CD4-positive, alpha-beta memory T cell (primary cell): ENCODE data around the gene PEF1. TPM values are rescaled to one million over a fixed set of nuclear protein-coding genes. Genes with fewer than 3 reads are reported as not detected.

Experiments
- CTCF ChIA-PET: fragments of 350-600 bp; sonication (Branson Sonifier 250); formaldehyde crosslinking; loops from one replicate; lab custom pipeline; 2021; ENCODE audit warnings: inconsistent platforms; ENCODE audit not compliant: partially characterized antibody; lab: Charles Lee
- POLR2A ChIA-PET: fragments of 350-600 bp; sonication (Branson Sonifier 250); formaldehyde crosslinking; loops from one replicate; lab custom pipeline; 2021; ENCODE audit not compliant: partially characterized antibody; lab: Charles Lee
- DNase-seq, 5 donors: peaks; one replicate each; pipeline versions ENCODE4 v3.0.0 to v3.0.0-alpha.2; 2020 to 2022; ENCODE audit warnings: mixed read lengths in 1 of 5
- H3K27ac ChIP-seq: one replicate; pipeline ENCODE4 v1.7.0; 2013; ENCODE audit warnings: low read depth, low read length
- H3K27me3 ChIP-seq: 2 replicates; pipeline ENCODE4 v1.7.0; 2013; ENCODE audit warnings: mild to moderate bottlenecking, low read length, moderate library complexity; ENCODE audit not compliant: insufficient read depth
- H3K36me3 ChIP-seq: 2 replicates; pipeline ENCODE4 v1.7.0; 2013; ENCODE audit warnings: mild to moderate bottlenecking, low read length, moderate library complexity; ENCODE audit not compliant: insufficient read depth
- H3K4me1 ChIP-seq: 2 replicates; pipeline ENCODE4 v1.7.0; 2013; ENCODE audit warnings: mild to moderate bottlenecking, low read length, moderate library complexity; ENCODE audit not compliant: insufficient read depth
- H3K4me3 ChIP-seq, 2 donors: one replicate each; pipeline ENCODE4 v1.7.0; 2013; ENCODE audit warnings: low read length in 2 of 2, mild to moderate bottlenecking in 1 of 2
- H3K9me3 ChIP-seq, 2 donors: one replicate each; pipeline ENCODE4 v1.7.0; 2013; ENCODE audit warnings: low read length in 2 of 2, control low read depth in 1 of 2; ENCODE audit not compliant: control insufficient read depth in 1 of 2
- H3K27ac Mint-ChIP-seq, 7 donors: one replicate each; pipeline ENCODE4 v1.8.0; 2020 to 2021; ENCODE audit warnings: mixed read lengths in 7 of 7, mild to moderate bottlenecking in 6 of 7, inconsistent platforms in 3 of 7, moderate library complexity in 3 of 7
- H3K27me3 Mint-ChIP-seq, 2 donors: one replicate each; pipeline ENCODE4 v1.8.0; 2020 to 2021; ENCODE audit warnings: mixed read lengths in 2 of 2
- H3K36me3 Mint-ChIP-seq, 2 donors: one replicate each; pipeline ENCODE4 v1.8.0; 2020 to 2021; ENCODE audit warnings: mixed read lengths in 2 of 2, inconsistent platforms in 1 of 2, mild to moderate bottlenecking in 1 of 2
- H3K4me1 Mint-ChIP-seq, 4 donors: one replicate each; pipeline ENCODE4 v1.8.0; 2020 to 2021; ENCODE audit warnings: mixed read lengths in 4 of 4, mild to moderate bottlenecking in 1 of 4
- H3K4me3 Mint-ChIP-seq, 8 donors: one replicate each; pipeline ENCODE4 v1.8.0; 2020 to 2021; ENCODE audit warnings: mixed read lengths in 8 of 8, mild to moderate bottlenecking in 7 of 8, moderate library complexity in 6 of 8, inconsistent platforms in 3 of 8
- H3K9me3 Mint-ChIP-seq, 8 donors: one replicate each; pipeline ENCODE4 v1.8.0; 2020 to 2021; ENCODE audit warnings: mixed read lengths in 8 of 8, mild to moderate bottlenecking in 5 of 8, inconsistent platforms in 3 of 8, moderate library complexity in 1 of 8
- intact Hi-C: fragments of 100-400 bp; cut with micrococcal nuclease; formaldehyde crosslinking; loops from one replicate; pipeline ENCODE4 v1.15.1; 2023
- polyA plus RNA-seq, 2 donors: library from polyadenylated mRNA; unstranded; fragments of 300-500 nt; fragmentation: Illumina TruSeq; gene quantifications; one replicate each; pipeline ENCODE4 v1.2.3, GENCODE V29; 2021
- total RNA-seq, 2 experiments: library from RNA; stranded (reverse); gene quantifications; one replicate each; pipeline ENCODE4 v1.2.3, GENCODE V29; 2021

The PEF1 gene
- total and polyA plus RNA-seq, 4 experiments from 2014 or later = 39.1 to 124 (median 63.2) TPM

DNA sequence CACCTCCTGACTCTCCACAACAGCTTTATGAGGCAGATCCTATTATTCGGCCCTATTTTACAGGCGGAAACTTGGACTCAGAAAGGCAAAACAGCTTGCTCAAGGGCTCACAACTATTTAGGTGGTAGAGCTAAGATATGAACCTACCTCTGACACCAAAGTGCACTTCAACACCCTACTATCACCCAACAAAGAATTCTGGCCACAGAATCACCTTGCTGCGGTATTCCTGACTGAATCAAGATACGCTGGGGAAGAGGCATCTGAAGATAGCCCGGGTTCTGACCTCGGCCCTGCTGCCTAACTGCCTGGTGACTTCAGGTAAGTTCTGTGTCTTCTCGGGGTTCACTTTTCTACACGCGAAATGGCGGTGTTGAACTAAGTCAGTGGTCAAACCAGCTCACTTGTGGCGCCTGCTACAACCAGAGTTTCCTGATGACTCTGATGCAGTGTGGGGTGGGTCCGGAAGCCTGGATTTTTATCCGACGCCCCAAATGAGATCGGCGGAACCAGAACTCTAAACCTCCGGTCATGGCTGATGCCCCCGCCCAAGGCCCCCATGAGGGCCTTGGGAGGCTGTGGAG lies 608 bp downstream of the PEF1 start:
- Histone ChIP-seq H3K4me3 (peak overlapping the region; percentile 72 to 74), H3K27me3 (no peaks in the 10 kb centered on the region), H3K4me1 (peaks cover 48% of the 10 kb centered on the region), H3K27ac (peak overlapping the region; percentile 99), H3K36me3 (no peaks in the 10 kb centered on the region), H3K9me3 (no peaks in the 10 kb centered on the region)
- ChIA-PET CTCF (interaction anchor here (1.2 to 3.2 kb wide), 2 partner anchors 145 to 464 kb away, joined by 3 to 13 read pairs; partner anchors contain the start of gene KPNA6), POLR2A (interaction anchor here (1.2 to 2.8 kb wide), 6 partner anchors 145 to 464 kb away, joined by 3 to 14 read pairs (median 6); partner anchors contain the start of genes KHDRBS1, KPNA6, PTP4A2 and TMEM39B)
- Mint-ChIP-seq H3K9me3 (peaks cover 0 to 9% (median 0%) of the 10 kb centered on the region in 8 donors), H3K4me1 (peaks cover 23 to 43% (median 33%) of the 10 kb centered on the region in 4 donors), H3K4me3 (peak overlapping the region; percentile 97 to 100 (median 100)), H3K27me3 (no peaks in the 10 kb centered on the region), H3K27ac (peak overlapping the region; percentile 98 to 100 (median 100)), H3K36me3 (peaks cover 0 to 12% of the 10 kb centered on the region in 2 donors)
- intact Hi-C loops = loop anchor here (1.0 to 10.0 kb wide), 2 partner anchors 145 to 1011 kb away; partner anchors contain the start of genes RBBP4 and ZBTB8OS
- peak in 1 of 5 donors; percentile 15 for DNase-seq

DNA sequence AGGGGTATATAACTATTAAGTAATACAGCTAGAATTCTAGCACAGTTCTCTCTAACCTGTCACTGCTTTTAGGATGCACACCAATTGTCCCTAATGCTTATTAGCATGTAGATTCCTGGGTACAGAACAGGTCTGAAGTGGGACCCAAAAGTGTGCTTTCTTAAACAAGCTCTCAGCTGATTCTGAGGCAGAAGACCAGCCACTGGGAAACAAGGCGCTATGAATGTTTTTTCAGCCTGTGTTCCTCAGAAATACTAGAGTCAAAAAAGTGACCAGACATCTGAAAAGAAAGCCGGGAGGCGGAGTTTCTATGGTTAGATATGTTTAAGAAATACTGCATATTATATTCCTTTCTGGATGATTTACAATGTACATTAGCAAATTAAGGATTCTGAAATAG lies 1.8 kb downstream of the PEF1 start:
- ChIA-PET CTCF (interaction anchor here (0.9 to 3.2 kb wide), 3 partner anchors 11 to 146 kb away, joined by 3 to 13 read pairs (median 3); no protein-coding TSS in a partner anchor), POLR2A (interaction anchor here (1.7 to 2.8 kb wide), 2 partner anchors 146 to 346 kb away, joined by 4 to 14 read pairs; partner anchors contain the start of genes SNRNP40 and ZCCHC17)
- H3K4me3 Mint-ChIP-seq = peak overlapping the region in 5 of 8 donors; percentile 16 to 40 (median 22)
- H3K36me3 Mint-ChIP-seq = peaks cover 0 to 19% of the 10 kb centered on the region in 2 donors
- Histone ChIP-seq H3K36me3 (no peaks in the 10 kb centered on the region), H3K27me3 (no peaks in the 10 kb centered on the region), H3K9me3 (no peaks in the 10 kb centered on the region), H3K4me3 (no peak overlapping the region), H3K4me1 (peaks cover 53% of the 10 kb centered on the region), H3K27ac (no peak overlapping the region)
- peak in 1 of 5 donors; percentile 2 for DNase-seq
- no peaks in the 10 kb centered on the region for H3K27me3 Mint-ChIP-seq
- peaks cover 30 to 43% (median 38%) of the 10 kb centered on the region in 4 donors for H3K4me1 Mint-ChIP-seq
- intact Hi-C loops = loop anchor here (10.0 kb wide), 1 partner anchor 1012 kb away; the partner anchor contains the start of genes RBBP4 and ZBTB8OS
- H3K27ac Mint-ChIP-seq = peak overlapping the region in 4 of 7 donors; percentile 18 to 100 (median 77)
- H3K9me3 Mint-ChIP-seq = peaks cover 0 to 9% (median 0%) of the 10 kb centered on the region in 8 donors

DNA sequence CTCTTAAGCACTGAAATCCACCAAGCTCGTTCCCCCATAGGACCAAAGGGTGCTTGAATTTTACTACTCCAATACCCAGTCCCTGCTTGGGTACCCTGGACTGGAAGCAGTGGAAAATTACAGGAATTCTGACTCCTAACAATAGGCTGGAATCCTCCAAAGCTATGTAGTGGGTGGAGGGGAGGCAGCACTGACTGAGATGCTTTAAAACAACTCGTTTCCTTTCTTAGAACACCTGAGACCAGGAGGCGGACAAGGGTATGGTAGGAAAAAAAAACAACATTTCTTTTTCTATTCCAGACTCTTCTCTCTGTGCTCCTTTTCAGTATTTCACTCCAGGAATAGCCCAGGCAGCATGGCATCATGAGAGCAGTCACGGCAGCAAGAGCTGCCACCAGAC lies 2.3 kb downstream of the PEF1 start:
- Histone ChIP-seq H3K27ac (no peak overlapping the region), H3K4me3 (no peak overlapping the region), H3K4me1 (peaks cover 53% of the 10 kb centered on the region), H3K27me3 (no peaks in the 10 kb centered on the region), H3K9me3 (no peaks in the 10 kb centered on the region), H3K36me3 (no peaks in the 10 kb centered on the region)
- intact Hi-C loops = loop anchor here (10.0 kb wide), 1 partner anchor 1012 kb away; the partner anchor contains the start of genes RBBP4 and ZBTB8OS
- H3K27ac Mint-ChIP-seq = peak overlapping the region in 2 of 7 donors; percentile 56 to 98
- DNase-seq = no peak
- H3K36me3 Mint-ChIP-seq = peaks cover 0 to 19% of the 10 kb centered on the region in 2 donors
- H3K9me3 Mint-ChIP-seq = peaks cover 0 to 12% (median 0%) of the 10 kb centered on the region in 8 donors
- ChIA-PET POLR2A (interaction anchor here (1.7 kb wide), 1 partner anchor 346 kb away, joined by 4 read pairs; the partner anchor contains the start of genes SNRNP40 and ZCCHC17), CTCF (interaction anchor here (0.9 to 1.3 kb wide), 2 partner anchors 11 to 13 kb away, joined by 3 read pairs; no protein-coding TSS in a partner anchor)
- peaks cover 34 to 42% (median 40%) of the 10 kb centered on the region in 4 donors for H3K4me1 Mint-ChIP-seq
- peak overlapping the region in 2 of 8 donors; percentile 22 to 40 for H3K4me3 Mint-ChIP-seq
- H3K27me3 Mint-ChIP-seq = no peaks in the 10 kb centered on the region

DNA sequence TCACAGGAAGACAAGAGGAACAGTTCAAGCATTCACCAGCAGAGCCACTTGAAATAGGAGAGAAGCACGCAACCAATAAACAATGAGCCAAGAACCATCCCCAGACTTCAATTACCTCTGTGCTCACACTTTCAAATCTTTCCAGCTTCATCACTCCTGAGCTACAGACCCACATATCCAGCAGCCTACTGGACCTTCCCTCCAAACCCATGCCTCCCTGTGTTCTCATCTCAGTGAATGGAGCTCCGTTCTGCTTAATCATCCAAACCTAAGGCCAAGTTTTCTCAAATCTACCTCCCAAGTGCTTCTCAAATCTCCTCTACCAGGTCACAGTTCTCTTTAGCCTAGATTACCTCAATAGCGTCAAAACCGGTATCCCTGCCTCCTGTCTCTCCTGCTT lies 3.7 kb downstream of the PEF1 start:
- Mint-ChIP-seq H3K4me3 (no peak overlapping the region), H3K27me3 (no peaks in the 10 kb centered on the region), H3K36me3 (peaks cover 0 to 25% of the 10 kb centered on the region in 2 donors), H3K9me3 (peaks cover 0 to 8% (median 0%) of the 10 kb centered on the region in 8 donors), H3K27ac (no peak overlapping the region), H3K4me1 (peaks cover 28 to 46% (median 36%) of the 10 kb centered on the region in 4 donors)
- H3K4me3 ChIP-seq = no peak overlapping the region
- DNase-seq = no peak
- no peak overlapping the region for H3K27ac ChIP-seq
- no peaks in the 10 kb centered on the region for H3K27me3 ChIP-seq
- POLR2A ChIA-PET = no interaction called here
- CTCF ChIA-PET = no interaction called here
- no peaks in the 10 kb centered on the region for H3K36me3 ChIP-seq
- intact Hi-C loops = loop anchor here (10.0 kb wide), 1 partner anchor 1014 kb away; the partner anchor contains the start of genes RBBP4 and ZBTB8OS
- peaks cover 51% of the 10 kb centered on the region for H3K4me1 ChIP-seq
- no peaks in the 10 kb centered on the region for H3K9me3 ChIP-seq

DNA sequence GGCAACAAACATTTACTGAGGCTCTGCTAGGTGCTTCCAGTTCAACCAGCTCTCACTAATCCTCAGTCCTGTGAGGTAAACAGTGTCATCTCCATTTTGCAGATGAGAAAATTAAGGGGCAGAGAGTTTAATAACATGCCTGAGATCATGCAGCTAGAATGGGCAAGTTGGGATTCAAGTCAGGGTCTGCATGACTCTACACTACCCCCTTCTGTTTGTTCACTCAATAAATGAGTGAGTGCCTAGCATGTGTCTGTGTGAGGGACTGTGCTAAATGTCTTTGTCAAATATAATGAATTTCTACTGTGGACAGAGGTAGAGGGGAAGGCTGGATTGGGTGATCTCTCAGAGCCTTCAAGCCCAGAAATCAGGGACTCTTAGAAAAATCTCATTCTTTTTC lies 4.5 kb downstream of the PEF1 start:
- Mint-ChIP-seq H3K27me3 (no peaks in the 10 kb centered on the region), H3K4me1 (peaks cover 20 to 38% (median 34%) of the 10 kb centered on the region in 4 donors), H3K27ac (no peak overlapping the region), H3K36me3 (peaks cover 3 to 30% of the 10 kb centered on the region in 2 donors), H3K4me3 (no peak overlapping the region), H3K9me3 (peaks cover 0 to 8% (median 0%) of the 10 kb centered on the region in 8 donors)
- no peak overlapping the region for H3K4me3 ChIP-seq
- H3K4me1 ChIP-seq = peaks cover 43% of the 10 kb centered on the region
- no peak overlapping the region for H3K27ac ChIP-seq
- ChIA-PET POLR2A (no interaction called here), CTCF (interaction anchor here (0.7 kb wide), 1 partner anchor 77 kb away, joined by 3 read pairs; no protein-coding TSS in a partner anchor)
- no peaks in the 10 kb centered on the region for H3K9me3 ChIP-seq
- H3K36me3 ChIP-seq = peaks cover 7% of the 10 kb centered on the region
- H3K27me3 ChIP-seq = no peaks in the 10 kb centered on the region
- peak in 1 of 5 donors; percentile 5 for DNase-seq
- intact Hi-C loops = loop anchor here (10.0 kb wide), 1 partner anchor 1015 kb away; the partner anchor contains the start of genes RBBP4 and ZBTB8OS

DNA sequence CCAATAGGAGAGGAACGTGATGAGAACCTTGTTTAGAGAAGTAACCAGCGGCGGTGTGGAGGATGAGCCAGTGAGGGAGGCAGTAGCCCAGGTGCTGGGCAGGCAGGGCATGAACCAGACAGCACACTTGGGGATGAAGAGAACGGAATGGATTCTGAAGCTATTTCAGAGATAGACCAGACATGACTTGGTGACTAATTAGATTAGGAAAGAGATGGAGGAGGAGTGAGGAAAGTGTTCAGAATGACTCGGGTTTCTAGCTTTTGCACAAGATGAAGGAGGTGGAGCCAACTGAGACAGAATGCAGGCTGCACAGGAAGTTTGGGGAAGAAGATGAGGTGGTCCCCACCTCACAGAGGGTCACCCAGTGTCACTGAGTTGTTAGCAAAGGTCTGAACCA lies 5.1 kb downstream of the PEF1 start:
- H3K27ac ChIP-seq = no peak overlapping the region
- Mint-ChIP-seq H3K36me3 (peaks cover 8 to 28% of the 10 kb centered on the region in 2 donors), H3K4me3 (no peak overlapping the region), H3K4me1 (peaks cover 14 to 37% (median 29%) of the 10 kb centered on the region in 4 donors), H3K27ac (no peak overlapping the region), H3K9me3 (peaks cover 0 to 3% (median 0%) of the 10 kb centered on the region in 8 donors), H3K27me3 (no peaks in the 10 kb centered on the region)
- ChIA-PET POLR2A (no interaction called here), CTCF (interaction anchor here (0.7 kb wide), 1 partner anchor 76 kb away, joined by 3 read pairs; no protein-coding TSS in a partner anchor)
- H3K27me3 ChIP-seq = no peaks in the 10 kb centered on the region
- no peak overlapping the region for H3K4me3 ChIP-seq
- peaks cover 43% of the 10 kb centered on the region for H3K4me1 ChIP-seq
- H3K9me3 ChIP-seq = no peaks in the 10 kb centered on the region
- DNase-seq = no peak
- H3K36me3 ChIP-seq = peaks cover 13% of the 10 kb centered on the region
- intact Hi-C loops = no loop called here
